Duodenal mucosa (tissue), 2 donors: Measurements from ENCODE around the gene EML6.
"Not testable (repeated sequence)": the region's sequence is repeated elsewhere in the genome, so short reads cannot be mapped to it uniquely, and the experiment has no call there.

Experiments
- H3K27ac ChIP-seq: one replicate; pipeline ENCODE4 v1.7.0; 2013; ENCODE audit warnings: low read depth, low read length
- H3K27me3 ChIP-seq, 2 donors: one replicate each; pipeline ENCODE4 v1.7.0; 2013; ENCODE audit warnings: low read length in 2 of 2, control low read depth in 1 of 2; ENCODE audit not compliant: insufficient read depth in 2 of 2, control insufficient read depth in 1 of 2
- H3K36me3 ChIP-seq, 2 donors: one replicate each; pipeline ENCODE4 v1.7.0; 2013; ENCODE audit warnings: low read length in 2 of 2, control low read depth in 1 of 2; ENCODE audit not compliant: insufficient read depth in 2 of 2, control insufficient read depth in 1 of 2
- H3K4me1 ChIP-seq, 2 donors: one replicate each; pipeline ENCODE4 v1.7.0; 2013; ENCODE audit warnings: low read length in 2 of 2, control low read depth in 1 of 2; ENCODE audit not compliant: insufficient read depth in 2 of 2, control insufficient read depth in 1 of 2
- H3K4me3 ChIP-seq, 2 donors: one replicate each; pipeline ENCODE4 v1.7.0; 2013; ENCODE audit warnings: low read length in 2 of 2, low read depth in 1 of 2
- H3K9ac ChIP-seq, 2 donors: one replicate each; pipeline ENCODE4 v1.7.0; 2013; ENCODE audit warnings: low read length in 2 of 2, low read depth in 1 of 2
- H3K9me3 ChIP-seq, 2 donors: one replicate each; pipeline ENCODE4 v1.7.0; 2013; ENCODE audit warnings: low read length in 2 of 2, control low read depth in 1 of 2; ENCODE audit not compliant: control insufficient read depth in 1 of 2

The EML6 gene

DNA sequence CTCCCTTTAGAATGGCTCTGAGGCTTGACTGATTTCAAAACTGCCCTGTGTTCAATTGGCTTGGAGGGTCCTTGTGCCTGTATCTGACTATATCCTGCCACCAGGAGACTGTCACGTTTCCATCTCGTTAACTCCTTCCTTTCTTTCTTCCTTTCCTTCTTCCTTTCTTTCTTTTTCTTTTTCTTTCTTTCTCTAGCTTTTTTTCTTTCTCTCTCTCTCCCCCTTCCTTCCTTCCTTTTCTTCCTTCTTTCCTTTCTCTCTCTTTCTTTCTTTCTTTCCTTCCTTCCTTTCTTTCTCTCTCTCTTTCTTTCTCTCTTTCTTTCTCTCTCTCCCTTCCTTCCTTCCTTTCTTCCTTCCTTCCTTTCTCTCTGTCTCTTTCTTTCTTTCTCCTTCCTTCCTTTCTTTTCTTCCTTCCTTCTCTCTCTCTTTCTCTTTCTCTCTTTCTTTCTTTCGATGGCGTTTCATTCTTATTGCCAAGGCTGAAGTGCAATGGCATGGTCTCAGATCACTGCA, 38.1 kb upstream of the EML6 start:
- no peak overlapping the region for H3K4me3 ChIP-seq
- H3K9me3 ChIP-seq: no peaks in the 10 kb centered on the region
- H3K27ac ChIP-seq: no peak overlapping the region
- no peaks in the 10 kb centered on the region for H3K27me3 ChIP-seq
- H3K4me1 ChIP-seq: peaks cover 0 to 6% of the 10 kb centered on the region in 2 donors
- H3K36me3 ChIP-seq: no peaks in the 10 kb centered on the region
- no peak overlapping the region for H3K9ac ChIP-seq

DNA sequence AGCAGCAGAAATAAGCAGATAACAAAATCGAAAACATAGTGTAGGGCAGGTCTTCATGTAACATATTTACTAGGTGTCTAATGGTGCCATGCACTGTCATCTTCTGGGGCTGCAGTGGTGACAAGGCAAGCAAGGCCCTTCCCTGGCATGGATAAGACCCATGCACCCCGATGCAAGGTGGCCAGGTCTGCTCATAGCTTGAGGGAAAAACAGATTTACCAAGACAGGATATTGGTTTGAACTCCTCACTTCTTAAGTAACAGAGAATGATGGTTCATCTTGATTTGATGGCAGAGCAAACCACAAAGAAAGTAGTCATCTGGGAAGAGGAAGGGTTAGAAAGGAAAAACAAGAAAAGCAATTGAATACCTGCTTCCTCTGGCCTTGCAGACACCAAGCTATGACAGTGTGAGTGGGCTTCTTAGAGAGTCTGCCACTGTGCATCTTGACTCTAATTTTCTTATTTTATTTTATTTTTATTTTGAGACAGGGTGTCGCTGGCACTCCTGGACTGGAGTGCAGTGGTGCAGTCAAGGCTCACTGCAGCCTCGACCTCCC, 35.8 kb upstream of the EML6 start:
- no peak overlapping the region for H3K27ac ChIP-seq

DNA sequence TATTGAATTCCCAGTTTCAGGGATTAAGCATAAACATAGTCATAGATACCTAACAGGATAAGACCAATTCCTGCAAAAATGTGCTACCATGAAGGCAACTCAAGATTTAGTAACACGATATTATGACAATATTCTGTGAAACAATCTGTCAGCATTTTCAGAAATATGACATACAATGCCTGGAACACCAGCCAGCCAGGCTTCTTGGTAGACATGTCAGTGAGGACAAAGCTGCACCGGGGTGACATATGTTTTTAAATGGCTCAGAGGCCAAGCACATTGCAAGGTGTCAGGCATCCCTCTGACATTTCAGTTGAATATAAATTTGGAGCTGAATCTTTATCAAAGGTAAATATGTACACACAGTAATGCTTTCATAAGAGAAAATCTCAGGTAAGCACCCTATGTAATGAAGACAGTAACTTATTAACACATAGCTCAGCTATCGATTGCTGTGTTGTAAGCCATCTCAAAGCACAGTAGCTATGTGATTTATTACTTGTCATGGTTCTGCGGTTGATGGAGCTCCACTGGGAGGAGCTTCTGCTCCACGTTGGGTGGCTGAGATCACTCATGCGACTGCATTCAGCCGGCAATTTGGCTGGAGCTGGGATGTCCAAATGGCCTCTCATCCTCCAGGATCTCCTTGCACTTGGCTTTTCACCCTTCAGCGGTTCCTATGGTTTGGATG, 31.9 kb upstream of the EML6 start:
- Histone ChIP-seq H3K36me3 (no peaks in the 10 kb centered on the region), H3K27ac (no peak overlapping the region), H3K9ac (no peak overlapping the region), H3K4me1 (peaks cover 0 to 7% of the 10 kb centered on the region in 2 donors), H3K9me3 (no peaks in the 10 kb centered on the region), H3K4me3 (no peak overlapping the region), H3K27me3 (no peaks in the 10 kb centered on the region)

More for the DNA sequence above, 35.8 kb upstream of the EML6 start:
- Histone ChIP-seq H3K36me3 (no peaks in the 10 kb centered on the region), H3K9ac (no peak overlapping the region), H3K4me3 (no peak overlapping the region), H3K4me1 (peaks cover 0 to 7% of the 10 kb centered on the region in 2 donors), H3K9me3 (no peaks in the 10 kb centered on the region), H3K27me3 (no peaks in the 10 kb centered on the region)

DNA sequence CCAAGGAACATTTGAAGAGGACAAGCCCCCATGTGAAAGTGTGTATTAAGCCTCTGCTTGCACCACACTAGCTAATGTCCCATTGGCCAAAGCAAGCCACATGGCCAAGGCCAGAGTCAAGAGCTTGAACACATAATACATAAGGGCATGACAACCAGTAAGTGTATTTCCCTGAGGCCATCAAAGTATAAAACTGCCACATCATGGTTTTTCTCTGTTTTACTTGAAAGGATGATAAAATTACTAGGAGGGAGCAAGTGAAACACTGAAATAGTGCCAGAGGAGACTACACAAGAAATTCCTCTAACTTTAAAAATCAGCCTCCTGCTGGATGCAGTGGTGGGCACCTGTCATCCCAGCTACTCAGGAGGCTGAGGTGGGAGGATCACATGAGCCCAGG, 30.9 kb upstream of the EML6 start:
- no peak overlapping the region for H3K4me3 ChIP-seq

DNA sequence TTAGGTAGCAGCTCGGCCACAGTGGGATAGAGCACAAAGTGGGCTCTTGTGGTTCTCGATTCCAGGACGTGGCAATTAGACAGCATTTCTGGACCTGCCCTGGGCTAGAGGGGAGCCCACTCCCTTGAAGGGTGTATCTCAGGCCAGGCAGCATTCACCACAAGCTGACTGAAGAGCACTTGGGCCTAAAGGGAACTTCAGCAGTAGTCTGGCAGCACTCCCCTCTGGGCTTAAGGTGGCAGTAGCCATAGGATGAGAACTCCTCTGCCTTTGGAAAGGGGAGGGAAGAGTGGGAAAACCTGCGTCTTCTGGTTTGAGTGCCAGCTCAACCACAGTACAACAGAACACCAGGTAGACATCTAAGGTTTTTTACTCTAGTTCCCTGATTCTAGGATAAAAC, 28.1 kb upstream of the EML6 start:
- Histone ChIP-seq H3K9me3 (no peaks in the 10 kb centered on the region), H3K4me3 (no peak overlapping the region), H3K27ac (no peak overlapping the region), H3K27me3 (no peaks in the 10 kb centered on the region), H3K36me3 (no peaks in the 10 kb centered on the region), H3K4me1 (peaks cover 0 to 7% of the 10 kb centered on the region in 2 donors), H3K9ac (no peak overlapping the region)

More for the DNA sequence above, 30.9 kb upstream of the EML6 start:
- Histone ChIP-seq H3K27ac (no peak overlapping the region), H3K36me3 (no peaks in the 10 kb centered on the region), H3K9me3 (no peaks in the 10 kb centered on the region), H3K4me1 (peaks cover 0 to 7% of the 10 kb centered on the region in 2 donors), H3K27me3 (no peaks in the 10 kb centered on the region), H3K9ac (no peak overlapping the region)

DNA sequence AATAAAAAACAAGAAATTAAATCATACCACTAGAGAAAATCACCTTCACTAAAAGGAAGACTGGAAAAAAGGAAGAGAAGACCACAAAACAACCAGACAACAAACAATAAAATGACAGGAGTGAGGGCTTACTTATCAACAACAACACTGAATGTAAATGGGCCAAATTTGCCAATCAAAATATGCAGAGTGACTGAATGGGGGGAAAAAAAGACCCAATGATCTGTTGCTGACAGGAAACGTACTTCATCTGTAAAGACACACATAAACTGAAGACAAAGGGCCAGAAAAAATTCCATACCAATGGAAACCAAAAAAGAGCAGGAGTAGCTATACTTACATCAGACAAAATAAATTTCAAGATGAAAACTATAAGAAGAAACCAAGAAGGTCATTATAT, 25.5 kb upstream of the EML6 start:
- Histone ChIP-seq H3K4me1 (no peaks in the 10 kb centered on the region), H3K4me3 (no peak overlapping the region), H3K27me3 (no peaks in the 10 kb centered on the region), H3K9ac (no peak overlapping the region), H3K36me3 (no peaks in the 10 kb centered on the region), H3K9me3 (no peaks in the 10 kb centered on the region), H3K27ac (no peak overlapping the region)

DNA sequence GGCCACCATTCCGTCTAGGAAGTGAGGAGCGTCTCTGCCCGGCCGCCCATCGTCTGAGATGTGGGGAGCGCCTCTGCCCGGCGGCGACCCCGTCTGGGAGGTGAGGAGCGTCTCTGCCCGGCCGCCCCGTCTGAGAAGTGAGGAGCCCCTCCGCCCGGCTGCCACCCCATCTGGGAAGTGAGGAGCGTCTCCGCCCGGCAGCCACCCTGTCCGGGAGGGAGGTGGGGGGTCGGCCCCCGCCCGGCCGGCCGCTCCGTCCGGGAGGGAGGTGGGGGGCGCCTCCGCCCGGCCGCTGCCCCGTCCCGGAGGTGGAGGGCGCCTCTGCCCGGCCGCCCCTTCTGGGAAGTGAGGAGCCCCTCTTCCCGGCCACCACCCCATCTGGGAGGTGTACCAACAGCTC, 24.5 kb upstream of the EML6 start:
- H3K27ac ChIP-seq, H3K4me3 ChIP-seq, H3K36me3 ChIP-seq, H3K27me3 ChIP-seq, H3K9ac ChIP-seq, H3K4me1 ChIP-seq, H3K9me3 ChIP-seq: not testable (repeated sequence)

DNA sequence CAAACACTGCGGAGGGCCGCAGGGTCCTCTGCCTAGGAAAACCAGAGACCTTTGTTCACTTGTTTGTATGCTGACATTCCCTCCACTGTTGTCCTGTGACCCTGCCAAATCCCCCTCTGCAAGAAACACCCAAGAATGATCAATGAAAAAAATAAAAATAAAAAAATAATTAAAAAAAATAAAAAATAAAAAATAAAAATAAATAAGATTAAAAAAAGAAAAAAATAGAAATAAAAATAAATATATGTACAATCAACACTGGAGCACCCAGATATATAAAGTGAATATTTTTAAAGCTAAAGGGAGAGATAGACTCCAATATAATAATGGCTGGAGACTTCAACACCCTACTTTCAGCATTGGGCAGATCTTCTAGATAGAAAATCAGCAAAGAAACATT, 23.8 kb upstream of the EML6 start:
- Histone ChIP-seq H3K9ac (no peak overlapping the region), H3K27me3 (no peaks in the 10 kb centered on the region), H3K4me3 (no peak overlapping the region), H3K36me3 (no peaks in the 10 kb centered on the region), H3K27ac (no peak overlapping the region), H3K4me1 (no peaks in the 10 kb centered on the region), H3K9me3 (no peaks in the 10 kb centered on the region)

DNA sequence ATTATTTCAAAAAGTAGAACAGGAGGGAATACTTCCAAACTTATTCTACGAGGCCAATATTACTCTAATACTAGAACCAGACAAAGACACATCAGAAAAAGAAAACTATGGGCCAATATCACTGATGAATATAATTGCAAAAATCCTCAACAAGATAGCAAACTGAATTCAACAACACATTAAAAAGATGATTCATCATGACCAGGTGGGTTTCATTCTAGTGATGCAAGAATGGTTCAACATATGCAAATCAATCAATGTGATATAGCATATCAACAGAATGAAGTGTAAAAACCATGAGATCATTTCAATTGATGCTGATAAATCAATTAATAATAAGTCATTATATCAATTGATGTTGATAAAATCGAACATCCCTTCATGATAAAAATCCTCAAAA, 22.4 kb upstream of the EML6 start:
- Histone ChIP-seq H3K4me1 (no peaks in the 10 kb centered on the region), H3K9me3 (no peaks in the 10 kb centered on the region), H3K27me3 (no peaks in the 10 kb centered on the region), H3K27ac (no peak overlapping the region), H3K36me3 (no peaks in the 10 kb centered on the region), H3K4me3 (no peak overlapping the region), H3K9ac (no peak overlapping the region)

DNA sequence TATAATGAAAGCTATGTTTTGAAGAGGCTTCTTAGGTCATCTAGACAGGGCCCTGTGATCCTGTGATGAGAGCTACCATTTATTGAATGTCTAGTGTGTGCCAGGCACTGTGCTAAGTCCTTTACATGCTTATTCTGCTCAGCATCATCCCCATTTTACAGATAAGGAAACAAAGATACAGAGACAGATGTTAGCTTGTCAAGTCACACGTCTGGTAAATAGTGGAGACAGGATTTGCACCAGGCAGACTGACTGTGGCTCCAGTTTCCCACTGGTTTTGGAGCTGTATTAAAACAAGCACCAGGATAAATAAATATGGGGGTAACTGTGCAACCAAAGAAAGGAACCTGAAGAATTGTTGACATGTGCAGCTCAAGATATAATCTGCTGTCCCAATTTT, 19.2 kb upstream of the EML6 start:
- H3K4me3 ChIP-seq: no peak overlapping the region
- no peaks in the 10 kb centered on the region for H3K27me3 ChIP-seq
- H3K36me3 ChIP-seq: no peaks in the 10 kb centered on the region
- no peak overlapping the region for H3K9ac ChIP-seq
- no peaks in the 10 kb centered on the region for H3K9me3 ChIP-seq
- peaks cover 3 to 11% of the 10 kb centered on the region in 2 donors for H3K4me1 ChIP-seq
- no peak overlapping the region for H3K27ac ChIP-seq
